ENCODE data around the gene FILIP1.

GRCh38 chr6:75243333-75244062 lies 250.1 kb downstream of the FILIP1 start, which contains the start of gene COX7A2:
- TF ChIP-seq EZH2phosphoT487 (IDR thresholded peaks at IDR 0.05; ENCODE audit: low read depth): no peak
- no peak for TF ChIP-seq CTCF (IDR thresholded peaks at IDR 0.05; ENCODE audit: low read depth, low read length)

Measured in OCI-LY3 (cell line).